HepG2 (cell line): ENCODE data around the gene CCDC154. TPM values are rescaled to one million over a fixed set of nuclear protein-coding genes. Genes with fewer than 3 reads are reported as not detected.

ENCODE experiments used
- ATF3 ChIP-seq: sonication (generic); formaldehyde crosslinking; IDR thresholded peaks from 2 replicates; pipeline ENCODE4 v1.4.0; 2020; ENCODE audit warnings: missing genetic modification reagents
- BRD4 ChIP-seq: sonication (generic); formaldehyde crosslinking; IDR thresholded peaks from 2 replicates; pipeline ENCODE4 v1.4.0; 2020; ENCODE audit warnings: missing genetic modification reagents
- DRAP1 ChIP-seq: IDR thresholded peaks from 2 replicates; pipeline ENCODE4 v1.6.1; 2016; ENCODE audit warnings: missing genetic modification reagents, missing compliant biosample characterization
- E2F5 ChIP-seq: sonication (generic); formaldehyde crosslinking; conservative IDR thresholded peaks from 2 replicates; pipeline ENCODE4 v1.4.0; 2020; ENCODE audit warnings: missing genetic modification reagents
- ETV6 ChIP-seq: sonication (generic); formaldehyde crosslinking; conservative IDR thresholded peaks from 2 replicates; pipeline ENCODE4 v1.4.0; 2020; ENCODE audit warnings: missing genetic modification reagents
- FOXA3 ChIP-seq: IDR thresholded peaks from 2 replicates; pipeline ENCODE4 v1.6.1; 2016; ENCODE audit warnings: missing genetic modification reagents, missing compliant biosample characterization
- HOXA7 ChIP-seq: sonication (generic); formaldehyde crosslinking; IDR thresholded peaks from 2 replicates; pipeline ENCODE4 v1.8.1; 2022; ENCODE audit warnings: mild to moderate bottlenecking, missing genetic modification reagents, moderate library complexity
- MTA1 ChIP-seq: sonication (generic); formaldehyde crosslinking; IDR thresholded peaks from 2 replicates; pipeline ENCODE4 v1.4.0; 2020; ENCODE audit warnings: missing genetic modification reagents, mild to moderate bottlenecking, borderline replicate concordance
- TSC22D2 ChIP-seq: sonication (generic); formaldehyde crosslinking; IDR thresholded peaks from 2 replicates; pipeline ENCODE4 v1.5.1; 2020; ENCODE audit warnings: missing genetic modification reagents, mild to moderate bottlenecking, borderline replicate concordance
- ZFP36 ChIP-seq: fragments of 150-350 bp; IDR thresholded peaks from 2 replicates; pipeline ENCODE4 v1.6.1; 2018; ENCODE audit warnings: borderline replicate concordance, low read length, low read depth; ENCODE audit not compliant: partially characterized antibody
- ZFY ChIP-seq: sonication (generic); formaldehyde crosslinking; IDR thresholded peaks from 2 replicates; pipeline ENCODE4 v1.4.0; 2020; ENCODE audit warnings: missing genetic modification reagents
- ZKSCAN5 ChIP-seq: sonication (generic); formaldehyde crosslinking; IDR thresholded peaks from 2 replicates; pipeline ENCODE4 v1.5.1; 2020; ENCODE audit warnings: mild to moderate bottlenecking, missing genetic modification reagents
- ZNF251 ChIP-seq: sonication (generic); formaldehyde crosslinking; IDR thresholded peaks from 2 replicates; pipeline ENCODE4 v1.9.0; 2021; ENCODE audit warnings: mild to moderate bottlenecking, missing genetic modification reagents
- ZNF280D ChIP-seq: sonication (generic); formaldehyde crosslinking; IDR thresholded peaks from 2 replicates; pipeline ENCODE4 v1.5.1; 2020; ENCODE audit warnings: mild to moderate bottlenecking, missing genetic modification reagents
- ZNF335 ChIP-seq: sonication (generic); formaldehyde crosslinking; IDR thresholded peaks from 2 replicates; pipeline ENCODE4 v1.4.0; 2020; ENCODE audit warnings: missing genetic modification reagents
- ZNF512B ChIP-seq: sonication (generic); formaldehyde crosslinking; IDR thresholded peaks from 2 replicates; pipeline ENCODE4 v1.5.1; 2020; ENCODE audit warnings: missing genetic modification reagents, mild to moderate bottlenecking, borderline replicate concordance
- ZNF770 ChIP-seq: sonication (generic); formaldehyde crosslinking; IDR thresholded peaks from 2 replicates; pipeline ENCODE4 v1.5.0; 2020; ENCODE audit warnings: mild to moderate bottlenecking, missing genetic modification reagents
- ZNF781 ChIP-seq: sonication (generic); formaldehyde crosslinking; IDR thresholded peaks from 2 replicates; pipeline ENCODE4 v1.5.1; 2020; ENCODE audit warnings: borderline replicate concordance, mild to moderate bottlenecking, missing genetic modification reagents; ENCODE audit errors: not compliant biosample characterization
- polyA plus RNA-seq, 8 experiments: library from polyadenylated mRNA; depleted of rRNA in 3 of 8; stranded (reverse) in 7 of 8; unstranded in 1 of 8; fragments of >200 nt; fragmentation: Illumina TruSeq in 4 of 8; extraction: Trizol in 4 of 8; gene quantifications; 2 replicates each; pipeline versions ENCODE4 v1.2.1 to v1.2.3, GENCODE V29; 2011 to 2016; ENCODE audit warnings: low read depth in 4 of 8, missing spikeins in 1 of 8, mixed read lengths in 1 of 8; ENCODE audit not compliant: insufficient read depth in 1 of 8
- total RNA-seq, 5 experiments: library from RNA; depleted of rRNA; stranded (reverse); fragments of >200 nt; fragmentation: Illumina TruSeq; extraction: Trizol; gene quantifications; 2 replicates each; pipeline ENCODE4 v1.2.3, GENCODE V29; 2016; ENCODE audit warnings: low read depth in 1 of 5

The CCDC154 gene
- total and polyA plus RNA-seq, 2 of the 13 experiments (the other 11 are each of a cell fraction or from before 2014, with no cell fraction given): 0.92 to 1.5 TPM

- TF ChIP-seq ZNF335 (peak; percentile 98), ZNF280D (CRISPR knock-in tag) (0 out of 2 replicates have a peak, but pooled peaks have one; percentile 51), ZNF251 (no peak), MTA1 (CRISPR knock-in tag) (0 out of 2 replicates have a peak, but pooled peaks have one; percentile 16), BRD4 (CRISPR knock-in tag) (0 out of 2 replicates have a peak, but pooled peaks have one; percentile 59), ZNF781 (peak; percentile 46), FOXA3 (peak; percentile 19; the same call in 1 of the 2 replicates), ETV6 (CRISPR knock-in tag) (no peak), ZNF770 (CRISPR knock-in tag) (0 out of 2 replicates have a peak, but pooled peaks have one; percentile 20), ZNF512B (CRISPR knock-in tag) (peak; percentile 72; the same call in 1 of the 2 replicates), E2F5 (CRISPR knock-in tag) (no peak), HOXA7 (CRISPR knock-in tag) (no peak), ATF3 (CRISPR knock-in tag) (0 out of 2 replicates have a peak, but pooled peaks have one; percentile 36), ZKSCAN5 (CRISPR knock-in tag) (peak; percentile 62; the same call in 1 of the 2 replicates), ZFP36 (no peak), ZFY (CRISPR knock-in tag) (peak; percentile 74), TSC22D2 (CRISPR knock-in tag) (no peak), DRAP1 (CRISPR knock-in tag) (peak; percentile 41)
Observed at GRCh38 chr16:1435921-1436697, 8.2 kb downstream of the CCDC154 start (continued).
